Activated naive CD4-positive, alpha-beta T cell treated with anti-CD3 and anti-CD28 coated beads, Interleukin-2, amount 50 U/mL, for 72 hours (primary cell): ENCODE measurements around the gene ZNF200. TPM values are rescaled to one million over a fixed set of nuclear protein-coding genes. Genes with fewer than 3 reads are reported as not detected.

ENCODE experiments used
- ATAC-seq, 2 donors: fragments of 150-1000 bp; cut with Tn5 transposase; 2 replicates each; pipeline ENCODE4 v1.10.0; 2021; ENCODE audit warnings: mild to moderate bottlenecking in 2 of 2, moderate library complexity in 2 of 2
- DNase-seq, 2 donors: peaks; one replicate each; pipeline ENCODE4 v3.0.0; 2021 to 2022; ENCODE audit warnings: low spot score in 2 of 2
- H3K27ac Mint-ChIP-seq, 2 donors: one replicate each; pipeline ENCODE4 v1.8.0; 2022; ENCODE audit warnings: mild to moderate bottlenecking in 2 of 2, mixed read lengths in 2 of 2
- H3K36me3 Mint-ChIP-seq, 2 donors: one replicate each; pipeline ENCODE4 v1.8.0; 2022; ENCODE audit warnings: mixed read lengths in 2 of 2
- H3K9me3 Mint-ChIP-seq, 2 donors: one replicate each; pipeline ENCODE4 v1.8.0; 2022; ENCODE audit warnings: mixed read lengths in 2 of 2
- total RNA-seq, 2 donors: library from RNA; stranded (reverse); gene quantifications; one replicate each; pipeline ENCODE4 v1.2.3, GENCODE V29; 2022

Gene ZNF200
- total RNA-seq, 2 donors from 2014 or later: 9.2 to 19.3 TPM

GRCh38 chr16:3262517-3262916 lies 27.6 kb upstream of the ZNF200 start:
- Mint-ChIP-seq H3K9me3 (peaks cover 4 to 7% of the 10 kb centered on the region in 2 donors), H3K27ac (peak overlapping the region; percentile 1 to 98), H3K36me3 (peaks cover 13 to 17% of the 10 kb centered on the region in 2 donors)
- DNase-seq: no peak
- ATAC-seq: no peak

- Mint-ChIP-seq H3K27ac (no peak overlapping the region), H3K9me3 (peaks cover 3 to 7% of the 10 kb centered on the region in 2 donors), H3K36me3 (peaks cover 11 to 12% of the 10 kb centered on the region in 2 donors)
- no peak for ATAC-seq
- DNase-seq: no peak
Measured at GRCh38 chr16:3259836-3260235, 24.9 kb upstream of the ZNF200 start.

GRCh38 chr16:3256866-3257465 lies 22.0 kb upstream of the ZNF200 start:
- Mint-ChIP-seq H3K36me3 (no peaks in the 10 kb centered on the region), H3K9me3 (peaks cover 0 to 4% of the 10 kb centered on the region in 2 donors)
- DNase-seq: no peak

GRCh38 chr16:3256146-3256865 lies 21.3 kb upstream of the ZNF200 start, which contains the start of gene MEFV:
Gene MEFV, minus strand, starts transcription at chr16:3256633. Its CDS starts 46 bp downstream, at chr16:3256587.
- no peaks in the 10 kb centered on the region for H3K9me3 Mint-ChIP-seq
- peak within 1 kb of the TSS in 1 of 2 donors; percentile 62 for H3K27ac Mint-ChIP-seq
- ATAC-seq (no peak), DNase-seq (no peak)
- H3K36me3 Mint-ChIP-seq: no peaks in the 10 kb centered on the region

More at GRCh38 chr16:3256866-3257465, 22.0 kb upstream of the ZNF200 start:
- no peak for ATAC-seq
- H3K27ac Mint-ChIP-seq: peak overlapping the region in 1 of 2 donors; percentile 62

- DNase-seq: no peak
Measured at GRCh38 chr16:3254309-3254708, 19.4 kb upstream of the ZNF200 start.

GRCh38 chr16:3252967-3253366 lies 18.0 kb upstream of the ZNF200 start:
- Mint-ChIP-seq H3K36me3 (no peaks in the 10 kb centered on the region), H3K9me3 (peaks cover 3 to 4% of the 10 kb centered on the region in 2 donors), H3K27ac (no peak overlapping the region)
- ATAC-seq: no peak
- no peak for DNase-seq

More at GRCh38 chr16:3254309-3254708, 19.4 kb upstream of the ZNF200 start:
- ATAC-seq: no peak
- Mint-ChIP-seq H3K9me3 (peaks cover 3 to 4% of the 10 kb centered on the region in 2 donors), H3K27ac (no peak overlapping the region), H3K36me3 (no peaks in the 10 kb centered on the region)

GRCh38 chr16:3249451-3249850 lies 14.5 kb upstream of the ZNF200 start:
- H3K36me3 Mint-ChIP-seq: no peaks in the 10 kb centered on the region
- no peak for ATAC-seq
- H3K27ac Mint-ChIP-seq: no peak overlapping the region

GRCh38 chr16:3249020-3249419 lies 14.1 kb upstream of the ZNF200 start:
- Mint-ChIP-seq H3K27ac (no peak overlapping the region), H3K9me3 (peaks cover 3 to 4% of the 10 kb centered on the region in 2 donors), H3K36me3 (no peaks in the 10 kb centered on the region)
- DNase-seq (no peak), ATAC-seq (no peak)

More at GRCh38 chr16:3249451-3249850, 14.5 kb upstream of the ZNF200 start:
- DNase-seq: no peak
- peaks cover 3 to 4% of the 10 kb centered on the region in 2 donors for H3K9me3 Mint-ChIP-seq

GRCh38 chr16:3248596-3248995 lies 13.6 kb upstream of the ZNF200 start:
- no peak overlapping the region for H3K27ac Mint-ChIP-seq
- H3K36me3 Mint-ChIP-seq: no peaks in the 10 kb centered on the region
- ATAC-seq: no peak
- no peak for DNase-seq
- H3K9me3 Mint-ChIP-seq: peaks cover 3 to 4% of the 10 kb centered on the region in 2 donors

- DNase-seq (no peak), ATAC-seq (no peak)
- Mint-ChIP-seq H3K36me3 (no peaks in the 10 kb centered on the region), H3K9me3 (peaks cover 3 to 4% of the 10 kb centered on the region in 2 donors), H3K27ac (no peak overlapping the region)
Measured at GRCh38 chr16:3246876-3247275, 11.9 kb upstream of the ZNF200 start.

GRCh38 chr16:3246002-3246401 lies 11.0 kb upstream of the ZNF200 start:
- Mint-ChIP-seq H3K36me3 (no peaks in the 10 kb centered on the region), H3K27ac (no peak overlapping the region), H3K9me3 (peaks cover 1 to 2% of the 10 kb centered on the region in 2 donors)
- DNase-seq (no peak), ATAC-seq (no peak)

- no peak overlapping the region for H3K27ac Mint-ChIP-seq
Measured at GRCh38 chr16:3243882-3244281, 8.9 kb upstream of the ZNF200 start.

GRCh38 chr16:3242709-3243108 lies 7.8 kb upstream of the ZNF200 start:
- H3K27ac Mint-ChIP-seq: no peak overlapping the region
- no peaks in the 10 kb centered on the region for H3K36me3 Mint-ChIP-seq
- ATAC-seq (no peak), DNase-seq (no peak)
- H3K9me3 Mint-ChIP-seq: no peaks in the 10 kb centered on the region

More at GRCh38 chr16:3243882-3244281, 8.9 kb upstream of the ZNF200 start:
- Mint-ChIP-seq H3K36me3 (no peaks in the 10 kb centered on the region), H3K9me3 (no peaks in the 10 kb centered on the region)
- DNase-seq (no peak), ATAC-seq (peak; percentile 61 to 64)

- no peak for ATAC-seq
- Mint-ChIP-seq H3K9me3 (peaks cover 0 to 1% of the 10 kb centered on the region in 2 donors), H3K36me3 (no peaks in the 10 kb centered on the region), H3K27ac (no peak overlapping the region)
- DNase-seq: no peak
Measured at GRCh38 chr16:3241761-3242160, 6.8 kb upstream of the ZNF200 start.

- Mint-ChIP-seq H3K27ac (peak overlapping the region; percentile 29 to 78), H3K36me3 (peaks cover 35% of the 10 kb centered on the region in 2 donors), H3K9me3 (peaks cover 5 to 24% of the 10 kb centered on the region in 2 donors)
- ATAC-seq (no peak), DNase-seq (no peak)
Measured at GRCh38 chr16:3235856-3236669, 1.1 kb upstream of the ZNF200 start.

GRCh38 chr16:3234543-3234856 lies 458 bp downstream of the ZNF200 start:
- no peak for DNase-seq
- H3K9me3 Mint-ChIP-seq: peaks cover 12 to 36% of the 10 kb centered on the region in 2 donors
- no peak for ATAC-seq
- peak overlapping the region; percentile 97 for H3K27ac Mint-ChIP-seq
- H3K36me3 Mint-ChIP-seq: peaks cover 48 to 50% of the 10 kb centered on the region in 2 donors
